Measurements from ENCODE around the gene LPAR4. TPM values are rescaled to one million over a fixed set of nuclear protein-coding genes. Genes with fewer than 3 reads are reported as not detected.

Gene LPAR4
- not detected for total RNA-seq

GRCh38 chrX:78747489-78747888 lies at the start of gene LPAR4:
LPAR4 (plus strand) TSS chrX:78747720; CDS start chrX:78754870, 7,150 bp downstream.
- DNase-seq, result no peak
- Mint-ChIP-seq H3K4me1 (no peaks in the 10 kb centered on the region), H3K4me3 (no peak within 1 kb of the TSS), H3K27ac (no peak within 1 kb of the TSS), H3K9me3 (peaks cover 3% of the 10 kb centered on the region), H3K27me3 (no peaks in the 10 kb centered on the region), H3K36me3 (no peaks in the 10 kb centered on the region)
- no peak for ATAC-seq (ENCODE audit: low read depth)
- POLR2A ChIA-PET, result no interaction called here

GRCh38 chrX:78706071-78706470 lies 41.4 kb upstream of the LPAR4 start:
- no peaks in the 10 kb centered on the region for H3K36me3 Mint-ChIP-seq
- DNase-seq (no peak), ATAC-seq (ENCODE audit: low read depth) (no peak)
- no peak overlapping the region for H3K27ac Mint-ChIP-seq
- no peaks in the 10 kb centered on the region for H3K27me3 Mint-ChIP-seq
- H3K9me3 Mint-ChIP-seq, result no peaks in the 10 kb centered on the region
- H3K4me1 Mint-ChIP-seq, result no peaks in the 10 kb centered on the region
- H3K4me3 Mint-ChIP-seq, result no peak overlapping the region
- POLR2A ChIA-PET, result no interaction called here

GRCh38 chrX:78708262-78708661 lies 39.3 kb upstream of the LPAR4 start:
- ATAC-seq (ENCODE audit: low read depth), result no peak
- Mint-ChIP-seq H3K4me3 (no peak overlapping the region), H3K36me3 (no peaks in the 10 kb centered on the region), H3K27me3 (no peaks in the 10 kb centered on the region), H3K4me1 (peaks cover 2% of the 10 kb centered on the region), H3K27ac (no peak overlapping the region), H3K9me3 (no peaks in the 10 kb centered on the region)
- POLR2A ChIA-PET, result no interaction called here
- no peak for DNase-seq

GRCh38 chrX:78708816-78709215 lies 38.7 kb upstream of the LPAR4 start:
- Mint-ChIP-seq H3K9me3 (no peaks in the 10 kb centered on the region), H3K4me3 (no peak overlapping the region), H3K27me3 (no peaks in the 10 kb centered on the region), H3K36me3 (no peaks in the 10 kb centered on the region), H3K27ac (no peak overlapping the region), H3K4me1 (peaks cover 2% of the 10 kb centered on the region)
- DNase-seq (no peak), ATAC-seq (ENCODE audit: low read depth) (no peak)
- POLR2A ChIA-PET, result no interaction called here

- no peaks in the 10 kb centered on the region for H3K27me3 Mint-ChIP-seq
- no peak for DNase-seq
- POLR2A ChIA-PET, result no interaction called here
- peaks cover 1% of the 10 kb centered on the region for H3K36me3 Mint-ChIP-seq
- H3K4me3 Mint-ChIP-seq, result no peak overlapping the region
- H3K4me1 Mint-ChIP-seq, result peaks cover 2% of the 10 kb centered on the region
- no peaks in the 10 kb centered on the region for H3K9me3 Mint-ChIP-seq
- no peak for ATAC-seq (ENCODE audit: low read depth)
- no peak overlapping the region for H3K27ac Mint-ChIP-seq
Measured at GRCh38 chrX:78710171-78710570, 37.3 kb upstream of the LPAR4 start.

GRCh38 chrX:78712336-78712735 lies 35.2 kb upstream of the LPAR4 start:
- ATAC-seq (ENCODE audit: low read depth), result no peak
- H3K4me1 Mint-ChIP-seq, result peaks cover 2% of the 10 kb centered on the region

DNA sequence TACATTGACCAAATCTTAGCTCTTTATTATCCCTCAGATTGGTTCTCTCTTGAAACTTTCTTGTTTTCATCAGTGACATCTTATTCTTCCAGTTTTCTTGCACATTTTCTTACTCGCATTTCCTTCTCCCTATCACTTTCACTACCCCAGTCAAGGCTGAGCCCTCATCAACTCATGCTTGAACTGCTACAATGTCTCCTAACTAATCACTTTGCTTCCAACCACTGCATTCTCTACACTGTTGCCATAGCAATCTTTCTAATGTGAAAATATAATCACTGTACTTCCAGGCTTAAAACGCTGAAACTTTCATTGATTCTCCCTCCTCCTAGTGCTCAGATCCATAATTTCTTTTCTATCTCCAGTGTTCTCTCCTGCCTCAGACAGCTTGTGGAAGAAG lies 22.2 kb upstream of the LPAR4 start:
- Mint-ChIP-seq H3K27ac (no peak overlapping the region), H3K9me3 (peaks cover 8% of the 10 kb centered on the region), H3K36me3 (peaks cover 3% of the 10 kb centered on the region), H3K4me3 (no peak overlapping the region), H3K4me1 (no peaks in the 10 kb centered on the region), H3K27me3 (no peaks in the 10 kb centered on the region)
- POLR2A ChIA-PET, result no interaction called here
- ATAC-seq (ENCODE audit: low read depth) (no peak), DNase-seq (no peak)

More at GRCh38 chrX:78712336-78712735, 35.2 kb upstream of the LPAR4 start:
- H3K27ac Mint-ChIP-seq, result no peak overlapping the region
- no peaks in the 10 kb centered on the region for H3K9me3 Mint-ChIP-seq
- H3K36me3 Mint-ChIP-seq, result peaks cover 5% of the 10 kb centered on the region
- no peak for DNase-seq
- H3K27me3 Mint-ChIP-seq, result no peaks in the 10 kb centered on the region
- no peak overlapping the region for H3K4me3 Mint-ChIP-seq
- POLR2A ChIA-PET, result no interaction called here

- H3K27me3 Mint-ChIP-seq, result no peaks in the 10 kb centered on the region
- H3K4me1 Mint-ChIP-seq, result no peaks in the 10 kb centered on the region
- no peak overlapping the region for H3K4me3 Mint-ChIP-seq
- no peaks in the 10 kb centered on the region for H3K36me3 Mint-ChIP-seq
- DNase-seq (no peak), ATAC-seq (ENCODE audit: low read depth) (no peak)
- H3K9me3 Mint-ChIP-seq, result peaks cover 3% of the 10 kb centered on the region
- POLR2A ChIA-PET, result no interaction called here
- H3K27ac Mint-ChIP-seq, result no peak overlapping the region
Measured at GRCh38 chrX:78746496-78746895, 1.0 kb upstream of the LPAR4 start.

DNA sequence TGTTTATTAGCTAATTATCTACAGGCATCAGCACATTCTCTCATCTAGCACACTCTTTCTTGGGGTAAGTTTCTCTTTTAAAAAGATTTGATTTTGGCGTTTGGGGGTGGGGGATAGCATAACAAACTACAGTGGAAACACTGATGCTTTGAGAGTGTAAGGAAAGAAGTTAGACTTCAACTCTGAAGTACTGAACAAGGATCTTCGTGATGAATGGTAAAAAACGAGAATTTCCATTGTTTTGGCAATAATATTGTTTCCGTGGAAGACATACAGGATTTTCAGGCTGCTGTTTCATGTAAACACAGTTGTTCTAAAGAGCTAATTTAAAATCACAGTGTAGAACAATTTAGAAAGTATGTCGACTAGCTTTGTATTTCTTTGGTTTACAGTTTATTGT lies 451 bp downstream of the LPAR4 start:
- Mint-ChIP-seq H3K9me3 (peaks cover 3% of the 10 kb centered on the region), H3K27me3 (no peaks in the 10 kb centered on the region), H3K4me3 (no peak overlapping the region), H3K36me3 (no peaks in the 10 kb centered on the region), H3K27ac (no peak overlapping the region), H3K4me1 (no peaks in the 10 kb centered on the region)
- DNase-seq (no peak), ATAC-seq (ENCODE audit: low read depth) (no peak)
- POLR2A ChIA-PET, result no interaction called here

GRCh38 chrX:78748846-78749245 lies 1.3 kb downstream of the LPAR4 start:
- Mint-ChIP-seq H3K36me3 (no peaks in the 10 kb centered on the region), H3K4me3 (no peak overlapping the region), H3K27me3 (no peaks in the 10 kb centered on the region), H3K9me3 (peaks cover 3% of the 10 kb centered on the region), H3K4me1 (no peaks in the 10 kb centered on the region), H3K27ac (no peak overlapping the region)
- POLR2A ChIA-PET, result no interaction called here
- DNase-seq, result no peak
- ATAC-seq (ENCODE audit: low read depth), result no peak

DNA sequence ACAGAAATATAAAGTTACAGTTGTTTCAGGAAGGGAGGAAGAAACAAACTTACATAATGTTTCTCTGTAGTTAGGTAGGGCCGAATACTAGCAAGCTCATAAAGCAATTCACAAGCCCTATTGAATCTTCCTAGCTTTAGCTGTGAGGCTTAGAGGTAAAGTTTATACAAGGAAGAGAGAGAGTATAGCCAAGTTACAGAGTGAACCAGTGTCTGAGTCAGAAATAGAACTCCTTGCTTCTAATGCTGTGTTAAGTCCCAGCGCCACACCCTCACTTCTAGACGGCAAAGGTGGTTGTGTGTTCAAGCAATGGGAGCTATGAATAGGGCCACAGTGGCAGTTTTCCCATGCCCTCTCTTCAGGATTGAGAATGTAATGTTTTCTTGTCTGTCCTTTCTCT lies 6.1 kb downstream of the LPAR4 start:
- H3K36me3 Mint-ChIP-seq, result no peaks in the 10 kb centered on the region
- peaks cover 3% of the 10 kb centered on the region for H3K4me1 Mint-ChIP-seq
- POLR2A ChIA-PET, result no interaction called here
- no peak for ATAC-seq (ENCODE audit: low read depth)
- no peak for DNase-seq
- H3K9me3 Mint-ChIP-seq, result peaks cover 2% of the 10 kb centered on the region
- H3K4me3 Mint-ChIP-seq, result no peak overlapping the region
- H3K27ac Mint-ChIP-seq, result no peak overlapping the region
- H3K27me3 Mint-ChIP-seq, result no peaks in the 10 kb centered on the region

GRCh38 chrX:78754917-78755316 lies 7.4 kb downstream of the LPAR4 start:
- Mint-ChIP-seq H3K36me3 (no peaks in the 10 kb centered on the region), H3K4me1 (peaks cover 3% of the 10 kb centered on the region), H3K9me3 (peaks cover 2% of the 10 kb centered on the region), H3K27ac (no peak overlapping the region), H3K4me3 (no peak overlapping the region), H3K27me3 (no peaks in the 10 kb centered on the region)
- ATAC-seq (ENCODE audit: low read depth) (no peak), DNase-seq (no peak)
- POLR2A ChIA-PET, result no interaction called here

DNA sequence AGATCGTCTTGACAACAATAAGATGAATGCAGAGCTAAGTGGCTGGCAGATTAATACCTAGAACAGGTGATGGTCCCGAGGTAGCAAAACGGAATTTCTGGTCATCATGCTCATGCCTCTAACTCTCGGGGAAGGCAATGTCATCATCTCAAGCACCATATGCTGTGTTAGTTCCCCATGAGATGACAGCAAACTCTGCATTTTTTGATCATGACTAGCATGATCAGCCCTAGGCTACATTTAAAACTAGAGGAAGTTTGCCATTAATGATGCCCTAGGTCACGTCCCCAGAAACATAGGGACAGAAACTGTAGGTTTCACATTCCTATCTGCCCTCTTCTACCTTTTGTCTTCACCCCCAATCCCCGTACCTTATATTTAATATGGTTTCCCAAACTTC lies 11.6 kb downstream of the LPAR4 start:
- DNase-seq (no peak), ATAC-seq (ENCODE audit: low read depth) (no peak)
- H3K4me1 Mint-ChIP-seq, result peaks cover 3% of the 10 kb centered on the region
- no peaks in the 10 kb centered on the region for H3K36me3 Mint-ChIP-seq
- no peaks in the 10 kb centered on the region for H3K27me3 Mint-ChIP-seq
- POLR2A ChIA-PET, result no interaction called here
- no peak overlapping the region for H3K27ac Mint-ChIP-seq
- H3K9me3 Mint-ChIP-seq, result peaks cover 2% of the 10 kb centered on the region
- H3K4me3 Mint-ChIP-seq, result no peak overlapping the region

GRCh38 chrX:78769101-78769755 lies 21.7 kb downstream of the LPAR4 start:
- H3K27me3 Mint-ChIP-seq, result no peaks in the 10 kb centered on the region
- POLR2A ChIA-PET, result no interaction called here
- no peaks in the 10 kb centered on the region for H3K9me3 Mint-ChIP-seq

DNA sequence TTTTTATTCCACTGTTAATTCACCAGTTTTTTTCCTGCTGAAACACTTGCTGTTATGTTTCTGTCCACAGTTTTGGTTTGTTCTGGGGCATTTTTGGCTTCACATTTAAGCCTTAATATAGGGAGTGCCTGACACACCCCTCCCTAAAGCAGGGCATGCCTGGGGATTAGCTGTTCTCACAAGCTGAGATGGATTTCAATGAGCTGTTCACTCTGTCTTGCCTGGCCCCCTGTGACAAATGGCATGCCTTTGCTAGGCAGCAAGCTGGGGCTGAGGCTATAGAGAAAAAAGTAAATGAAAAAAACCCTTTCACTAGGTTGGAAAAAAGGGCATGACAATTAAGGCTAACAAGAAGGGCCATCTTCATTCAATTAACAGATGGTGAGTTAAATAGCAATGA lies 22.4 kb downstream of the LPAR4 start:
- Mint-ChIP-seq H3K27me3 (no peaks in the 10 kb centered on the region), H3K36me3 (no peaks in the 10 kb centered on the region), H3K27ac (no peak overlapping the region), H3K4me1 (no peaks in the 10 kb centered on the region), H3K4me3 (no peak overlapping the region), H3K9me3 (no peaks in the 10 kb centered on the region)
- POLR2A ChIA-PET, result no interaction called here
- no peak for DNase-seq
- ATAC-seq (ENCODE audit: low read depth), result no peak

More at GRCh38 chrX:78769101-78769755, 21.7 kb downstream of the LPAR4 start:
- ATAC-seq (ENCODE audit: low read depth), result no peak
- DNase-seq, result no peak
- Mint-ChIP-seq H3K36me3 (no peaks in the 10 kb centered on the region), H3K4me3 (no peak overlapping the region), H3K27ac (no peak overlapping the region), H3K4me1 (no peaks in the 10 kb centered on the region)

All from activated naive CD8-positive, alpha-beta T cell treated with anti-CD3 and anti-CD28 coated beads, Interleukin-2, amount 10 ng/mL, durations not matched to agents 7 days and 5 days (primary cell).